HG02870 (cell line): ENCODE results near the gene GCKR.
A peak's percentile ranks its signal among the peaks of the same experiment; 100 is the strongest.

Source experiments
- ATAC-seq: cut with Tn5 transposase; IDR thresholded peaks from one replicate; pipeline ENCODE4 v1.9.1; 2021; ENCODE audit warnings: mild to moderate bottlenecking, moderate library complexity; ENCODE audit not compliant: unreplicated experiment

The GCKR gene, protein sequence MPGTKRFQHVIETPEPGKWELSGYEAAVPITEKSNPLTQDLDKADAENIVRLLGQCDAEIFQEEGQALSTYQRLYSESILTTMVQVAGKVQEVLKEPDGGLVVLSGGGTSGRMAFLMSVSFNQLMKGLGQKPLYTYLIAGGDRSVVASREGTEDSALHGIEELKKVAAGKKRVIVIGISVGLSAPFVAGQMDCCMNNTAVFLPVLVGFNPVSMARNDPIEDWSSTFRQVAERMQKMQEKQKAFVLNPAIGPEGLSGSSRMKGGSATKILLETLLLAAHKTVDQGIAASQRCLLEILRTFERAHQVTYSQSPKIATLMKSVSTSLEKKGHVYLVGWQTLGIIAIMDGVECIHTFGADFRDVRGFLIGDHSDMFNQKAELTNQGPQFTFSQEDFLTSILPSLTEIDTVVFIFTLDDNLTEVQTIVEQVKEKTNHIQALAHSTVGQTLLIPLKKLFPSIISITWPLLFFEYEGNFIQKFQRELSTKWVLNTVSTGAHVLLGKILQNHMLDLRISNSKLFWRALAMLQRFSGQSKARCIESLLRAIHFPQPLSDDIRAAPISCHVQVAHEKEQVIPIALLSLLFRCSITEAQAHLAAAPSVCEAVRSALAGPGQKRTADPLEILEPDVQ

DNA sequence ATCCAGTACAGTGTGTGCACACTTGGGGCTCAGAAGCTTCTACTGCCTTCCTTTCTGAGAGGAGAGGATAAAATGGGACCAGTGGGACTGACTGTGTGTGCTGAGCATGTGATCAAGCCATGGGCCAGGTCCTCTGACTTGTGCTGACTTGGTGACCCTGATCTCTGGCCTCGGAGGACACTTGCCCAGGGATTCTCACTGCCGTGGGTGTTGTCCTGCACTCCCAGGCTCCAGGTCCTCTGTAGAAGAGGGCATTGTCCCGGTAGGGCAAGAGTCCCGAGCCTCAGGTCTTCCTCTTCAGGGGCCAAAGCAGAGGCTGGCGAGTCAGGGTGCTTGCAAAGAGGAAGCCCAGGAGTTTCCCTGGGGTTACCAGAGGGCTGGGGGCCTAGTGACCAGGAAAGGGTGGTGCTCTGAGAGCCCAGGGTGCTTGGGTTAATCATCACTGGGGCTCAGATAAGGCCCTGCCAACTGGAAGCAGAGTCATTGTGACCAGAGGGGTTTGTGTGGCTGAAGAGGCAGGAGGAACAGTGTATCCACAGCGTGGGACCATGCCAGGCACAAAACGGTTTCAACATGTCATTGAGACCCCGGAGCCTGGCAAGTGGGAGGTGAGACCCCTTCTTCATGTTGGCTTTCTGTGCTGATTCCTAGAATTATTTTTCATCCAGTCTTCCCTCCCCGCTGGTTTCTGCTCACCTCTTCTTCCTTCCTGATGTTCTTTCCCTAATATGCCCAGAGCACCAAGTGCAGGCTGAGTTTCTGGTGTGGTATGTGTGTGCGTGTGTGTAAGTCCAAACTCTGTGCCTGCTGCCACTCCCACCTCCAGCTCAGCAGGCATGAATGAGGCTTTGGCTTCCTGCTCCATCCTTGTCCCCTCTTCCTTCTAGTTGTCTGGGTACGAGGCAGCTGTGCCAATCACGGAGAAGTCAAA is at the start of gene GCKR:
Gene GCKR (plus strand): TSS at position 483 of the 931 bp plus-strand sequence. CDS start 66 bp downstream, at position 549.
- no peak for ATAC-seq

DNA sequence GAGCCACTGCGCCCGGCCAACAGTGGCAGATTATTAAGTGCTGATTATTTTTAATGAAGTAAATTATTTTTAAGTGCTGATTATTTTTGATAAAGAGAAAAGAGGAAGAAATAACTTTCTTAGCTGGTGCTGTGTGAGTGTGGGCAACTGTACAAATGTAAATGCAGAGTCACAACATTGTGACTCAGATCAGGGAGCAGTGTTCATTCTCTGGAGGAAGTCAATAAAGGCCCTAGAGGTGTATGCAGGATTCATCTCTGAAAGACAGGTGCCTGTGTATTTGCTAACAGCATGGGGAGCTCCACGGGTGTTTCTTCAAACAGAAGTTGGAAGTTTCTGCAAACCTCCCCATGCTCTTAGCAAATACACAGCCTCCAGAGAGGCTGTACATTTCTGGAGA is 48.3 kb upstream of the GCKR start:
- ATAC-seq: no peak

DNA sequence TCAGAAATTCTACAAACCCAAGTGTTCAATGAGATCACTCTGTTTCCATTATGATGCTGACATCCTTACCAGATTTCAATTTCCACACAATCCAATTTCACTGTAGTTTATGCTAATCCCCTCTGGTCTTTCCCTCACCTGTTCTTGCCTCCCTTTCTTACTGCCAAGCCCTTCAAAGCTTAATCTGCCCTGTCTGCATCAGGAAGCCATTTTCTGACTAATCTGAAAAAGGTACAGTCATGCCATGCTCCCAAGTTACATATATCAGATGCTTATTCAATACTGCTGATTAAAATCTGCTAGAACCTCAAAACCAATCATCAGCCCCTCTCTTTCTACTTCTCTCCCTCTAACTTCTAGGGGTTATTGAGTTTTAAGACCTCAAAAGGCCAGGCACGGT is 45.5 kb upstream of the GCKR start:
- ATAC-seq: no peak

DNA sequence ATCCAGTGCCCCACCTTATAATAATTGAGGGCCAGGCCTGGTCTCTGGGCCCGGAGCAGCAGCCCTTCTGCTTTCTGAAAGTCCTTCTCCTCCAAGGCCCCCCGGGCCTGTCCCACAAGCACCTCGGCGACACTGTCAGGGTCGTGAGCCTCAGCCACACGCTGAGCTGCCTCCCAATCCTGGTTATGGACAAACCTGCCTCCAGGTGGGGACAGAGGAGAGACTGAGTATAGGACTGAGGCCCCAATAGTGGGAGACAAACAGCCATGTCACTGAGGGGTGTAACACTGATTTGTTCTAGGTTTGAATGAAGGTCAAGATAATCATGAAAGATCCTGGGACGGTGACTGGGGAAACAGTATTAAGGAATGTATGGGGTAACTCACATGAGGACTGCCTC is 42.7 kb upstream of the GCKR start:
- ATAC-seq: no peak

DNA sequence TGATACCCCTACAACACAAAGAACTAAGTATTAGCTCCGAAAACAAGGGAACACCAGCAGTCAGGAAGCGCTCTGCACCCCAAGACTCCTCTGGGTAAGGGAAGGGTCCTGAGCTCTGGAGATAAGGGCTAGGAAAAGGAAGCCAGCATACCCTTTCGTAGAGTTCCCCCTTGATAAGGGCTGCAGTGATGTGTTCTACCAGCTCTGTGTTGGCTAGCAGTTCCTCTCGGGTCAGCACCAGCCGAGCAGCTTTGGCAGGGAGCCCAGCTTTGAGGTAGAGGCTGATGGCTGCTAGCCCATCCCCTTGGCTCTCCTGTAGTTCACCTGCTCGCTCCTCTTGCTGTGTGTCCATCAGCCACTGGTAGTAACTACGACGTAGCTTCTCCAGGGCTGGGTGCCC is 35.5 kb upstream of the GCKR start:
- ATAC-seq: no peak

DNA sequence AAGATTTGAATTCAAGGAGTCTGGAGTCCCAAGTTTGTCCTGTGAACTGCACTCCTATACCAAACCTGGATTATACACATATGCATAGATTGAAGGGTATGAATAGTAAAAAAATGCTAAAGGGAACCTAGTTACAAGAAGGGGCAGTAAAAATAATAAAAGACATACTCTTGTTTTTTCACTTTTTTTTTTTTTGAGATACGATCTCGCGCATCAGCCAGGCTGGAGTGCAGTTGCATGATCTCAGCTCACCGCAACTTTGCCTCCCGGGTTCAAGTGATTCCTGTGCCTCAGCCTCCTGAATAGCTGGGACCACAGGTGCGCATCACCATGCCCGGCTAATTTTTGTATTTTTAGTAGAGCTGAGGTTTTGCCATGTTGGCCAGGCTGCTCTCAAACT is 32.2 kb upstream of the GCKR start:
- no peak for ATAC-seq

DNA sequence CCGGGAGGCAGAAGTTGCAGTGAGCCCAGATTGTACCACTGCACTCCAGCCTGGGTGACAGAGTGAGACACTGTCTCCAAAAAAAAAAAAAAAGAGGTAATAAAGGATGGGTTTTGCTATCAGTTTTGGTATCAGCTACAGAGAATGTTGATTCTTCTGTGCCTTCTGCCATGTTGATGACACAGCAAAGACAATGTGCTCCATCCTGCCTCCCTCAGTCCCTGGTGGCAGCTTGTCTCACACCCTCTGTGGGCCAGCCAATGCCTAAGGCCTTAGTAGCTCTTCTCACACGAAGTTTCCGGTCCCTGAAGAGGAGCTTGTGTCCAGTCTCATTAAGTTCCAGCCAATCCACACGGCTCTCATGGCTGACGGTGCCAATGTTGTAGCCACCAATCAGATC is 24.7 kb upstream of the GCKR start:
- ATAC-seq: no peak

DNA sequence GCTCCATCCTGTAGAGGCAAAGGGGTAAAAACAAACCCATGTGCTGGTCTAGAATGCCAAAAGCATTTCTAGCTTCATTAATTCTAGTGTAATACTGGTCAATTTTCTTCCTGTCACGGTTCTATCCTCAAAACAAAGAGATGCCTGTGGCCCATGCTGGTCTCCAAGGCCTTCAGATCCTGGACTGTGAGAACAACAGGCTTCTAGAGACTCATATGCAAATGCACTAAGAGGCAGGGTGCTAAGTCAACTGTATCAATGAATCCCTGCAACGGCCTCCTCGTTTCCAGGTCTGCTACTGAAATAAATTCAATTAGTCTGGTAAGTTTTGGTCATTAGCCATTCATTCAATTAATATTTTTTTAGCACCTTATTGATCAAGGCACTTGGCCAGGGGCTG is 11.1 kb upstream of the GCKR start:
- ATAC-seq: no peak

DNA sequence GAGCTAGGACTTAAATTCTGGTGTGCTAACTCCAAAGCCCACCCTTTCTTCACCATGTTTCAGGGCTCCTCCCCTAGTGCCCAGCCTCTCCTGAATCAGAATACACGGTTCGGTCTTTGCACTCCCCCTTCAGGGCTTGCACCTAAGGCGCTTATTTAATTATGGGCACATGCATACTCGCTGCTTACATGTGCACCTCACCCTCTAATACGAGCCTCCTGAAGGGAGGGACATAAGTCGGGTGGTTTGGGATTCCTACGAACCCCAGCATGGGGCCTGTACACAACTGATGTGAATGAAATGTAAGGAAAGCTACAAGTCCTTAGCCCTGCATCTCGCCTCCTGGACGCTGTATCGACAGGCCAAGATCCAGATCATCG is 7.5 kb upstream of the GCKR start:
- no peak for ATAC-seq

DNA sequence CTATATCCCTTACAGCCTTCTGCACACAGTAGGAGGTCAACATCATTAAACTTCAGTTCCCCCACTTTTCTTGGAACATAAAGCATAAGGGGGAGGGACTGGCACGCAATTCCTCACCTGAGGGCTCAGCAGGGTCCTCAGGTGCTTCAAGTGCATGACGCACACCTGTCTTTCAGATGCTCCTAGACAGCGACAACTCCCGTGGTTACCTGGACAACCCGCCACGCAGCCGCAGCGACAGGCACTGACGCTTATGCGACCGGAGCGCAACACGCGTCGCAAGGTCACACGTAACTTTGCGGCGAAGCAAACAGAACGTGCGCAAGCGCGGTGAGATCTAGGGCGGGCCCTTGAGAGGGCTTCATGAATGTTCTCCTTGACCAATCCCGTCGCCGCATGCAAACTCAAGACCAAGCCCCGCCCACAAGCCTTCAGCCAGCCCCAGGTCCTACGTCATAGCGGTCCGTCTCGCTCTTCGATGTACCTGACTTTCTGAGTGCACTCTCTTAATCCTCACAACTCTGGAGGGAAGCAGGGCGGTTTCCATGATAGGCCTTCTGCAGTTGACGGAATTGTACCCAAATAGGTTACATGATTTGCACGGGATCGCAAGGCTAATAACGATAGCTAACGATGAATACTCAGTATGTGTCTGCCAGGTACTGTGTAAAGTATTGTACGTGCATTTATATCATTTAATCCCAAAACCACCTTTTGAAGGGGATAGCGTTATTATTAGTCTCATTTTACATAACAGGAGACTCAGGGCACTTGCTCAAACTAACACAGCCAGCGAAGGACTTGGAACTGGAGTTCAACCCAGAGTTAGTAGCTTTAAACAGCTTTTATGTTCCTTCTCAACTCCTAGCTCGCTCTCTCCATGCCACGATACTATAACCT is 6.9 kb upstream of the GCKR start, which contains the start of gene IFT172:
Gene IFT172 (minus strand): TSS at position 246 of the 900 bp plus-strand sequence. CDS start 90 bp downstream, at position 156.
- ATAC-seq: peak; percentile 97

DNA sequence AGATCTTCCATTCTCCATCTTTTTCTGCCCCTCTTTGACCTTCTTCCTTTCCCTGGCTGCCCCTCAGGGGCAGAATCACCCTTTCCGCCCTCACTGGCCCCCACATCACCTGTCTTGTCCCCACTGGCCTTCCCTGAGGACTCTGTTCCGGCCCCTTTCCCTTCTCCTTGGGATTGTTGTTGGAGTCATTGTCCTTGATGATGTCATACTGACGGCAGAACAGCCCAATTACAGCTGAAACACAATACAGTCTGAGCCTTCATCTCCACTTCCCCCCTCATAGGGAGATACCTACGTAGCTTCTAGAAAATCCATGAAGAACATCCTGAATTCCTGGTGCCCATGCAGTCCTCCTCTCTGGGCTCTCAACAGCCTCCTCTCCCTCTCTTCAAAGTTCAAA is 4.1 kb upstream of the GCKR start:
- ATAC-seq: no peak

DNA sequence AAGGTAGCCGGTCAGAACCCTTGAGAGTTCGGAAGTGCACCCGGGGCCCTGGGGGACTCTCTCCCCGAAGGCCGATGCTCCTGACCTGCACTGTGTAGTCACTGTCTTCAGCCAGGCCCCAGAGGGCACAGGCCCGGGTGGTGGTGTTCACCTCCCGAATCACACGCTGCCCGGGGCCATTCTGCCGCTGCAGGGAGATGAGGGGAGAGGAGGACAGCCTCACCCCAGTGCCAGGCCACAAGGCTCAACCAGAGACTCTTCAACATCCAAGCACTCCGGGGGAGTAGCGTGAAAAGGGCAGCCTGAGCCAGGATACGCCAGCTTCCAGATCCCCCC is 2.7 kb upstream of the GCKR start:
- ATAC-seq: no peak

DNA sequence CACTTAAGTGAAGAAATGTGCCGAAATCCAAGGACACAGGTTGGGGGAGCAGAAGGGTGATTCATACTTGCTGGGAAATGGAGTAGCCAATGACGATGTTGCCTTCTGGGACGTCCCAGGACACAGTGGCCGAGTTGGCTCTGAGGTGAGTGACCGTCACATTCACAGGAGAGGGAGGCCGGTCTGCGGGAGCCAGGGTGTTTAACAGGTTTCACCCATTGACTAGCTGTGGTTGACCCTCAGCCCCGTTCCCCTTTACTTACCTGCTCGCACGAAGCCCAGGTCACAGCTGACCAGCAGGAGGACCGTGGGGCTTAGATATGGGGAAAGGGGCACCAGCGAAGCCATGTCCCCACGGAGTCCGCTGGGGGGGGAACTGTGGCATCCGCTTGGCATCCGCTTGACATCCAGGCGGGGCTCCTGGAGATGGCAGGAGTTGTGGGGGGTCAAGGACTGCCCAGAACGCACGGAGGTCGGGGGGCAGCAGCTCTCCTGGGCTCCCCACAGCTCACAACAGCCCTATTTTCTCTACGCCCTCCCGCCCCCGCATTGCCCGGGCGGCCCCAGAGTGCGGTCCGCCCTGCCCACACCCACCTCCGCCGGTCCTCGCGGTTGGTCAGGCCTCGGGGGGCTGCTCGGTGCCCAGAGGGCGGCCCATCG is 2.2 kb upstream of the GCKR start:
- ATAC-seq: no peak

DNA sequence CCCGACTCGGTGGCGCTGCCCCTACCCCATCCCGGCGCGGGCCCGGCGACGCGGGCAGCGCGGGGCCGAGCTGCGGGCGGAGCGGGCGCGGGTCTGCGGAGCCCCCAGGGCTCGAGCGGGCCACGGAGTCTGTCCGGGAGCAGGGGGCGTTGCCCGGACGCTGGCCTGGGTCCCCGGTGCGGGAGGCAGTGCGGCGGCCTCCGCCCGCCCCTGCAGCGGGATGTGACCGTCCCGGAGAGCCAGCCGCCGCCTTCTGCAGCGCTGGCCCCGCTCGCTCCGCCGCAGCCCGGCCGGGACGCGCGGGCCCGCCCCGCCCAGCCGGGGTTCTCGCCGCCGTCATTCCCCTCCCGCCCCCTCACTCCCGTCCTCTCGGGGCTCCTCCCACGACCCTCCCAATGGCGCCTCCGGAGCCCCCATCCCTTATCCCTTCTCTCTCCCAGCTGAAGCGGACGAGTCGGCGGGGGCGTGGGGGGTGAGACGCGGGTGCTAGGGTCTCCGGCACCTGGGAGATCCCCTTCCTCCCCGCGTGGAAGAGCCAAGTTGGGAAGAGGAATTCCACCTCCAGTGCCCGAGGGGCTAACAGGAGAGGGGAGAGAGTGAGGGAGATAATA is 1.6 kb upstream of the GCKR start, which contains the start of gene FNDC4:
Gene FNDC4 (minus strand): TSS at position 257 of the 611 bp plus-strand sequence. CDS start 521 bp downstream, outside the sequence.
- no peak for ATAC-seq

DNA sequence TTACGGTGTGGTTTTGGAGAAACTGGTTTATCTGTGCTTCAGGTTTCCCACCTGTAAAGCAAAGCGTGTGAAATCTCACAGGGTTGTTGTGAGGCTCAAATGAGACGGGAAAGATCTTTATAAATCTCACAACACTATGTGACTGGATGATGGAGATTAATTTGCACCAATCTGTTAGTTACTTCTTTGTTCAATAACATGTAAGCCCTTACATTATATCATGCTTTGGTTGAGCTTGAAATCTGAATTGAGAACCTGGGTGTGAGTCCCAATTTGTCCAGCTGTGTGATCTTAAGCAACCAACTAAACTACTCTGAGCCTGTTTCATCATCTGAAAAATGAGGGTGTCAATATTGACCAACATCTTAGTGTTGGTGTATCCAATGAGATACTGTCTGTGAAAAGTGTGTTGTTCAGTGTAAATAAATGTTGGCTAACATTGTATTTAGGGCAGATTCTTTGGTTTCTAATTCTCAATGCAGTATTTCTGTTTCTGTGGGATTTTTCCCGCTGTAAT is 741 bp upstream of the GCKR start:
- no peak for ATAC-seq

DNA sequence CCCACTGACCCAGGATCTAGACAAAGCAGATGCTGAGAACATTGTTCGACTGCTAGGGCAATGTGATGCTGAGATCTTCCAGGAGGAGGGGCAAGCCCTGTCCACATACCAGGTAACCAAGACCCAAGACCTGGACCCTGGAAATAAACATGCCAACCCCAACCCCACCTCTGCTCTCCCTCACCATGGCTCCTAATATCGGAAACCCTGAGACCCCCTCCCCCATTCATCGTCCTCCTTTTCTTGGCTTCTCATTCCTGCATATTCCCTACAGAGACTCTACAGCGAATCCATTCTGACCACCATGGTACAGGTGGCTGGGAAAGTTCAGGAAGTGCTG is 619 bp downstream of the GCKR start:
- ATAC-seq: no peak

DNA sequence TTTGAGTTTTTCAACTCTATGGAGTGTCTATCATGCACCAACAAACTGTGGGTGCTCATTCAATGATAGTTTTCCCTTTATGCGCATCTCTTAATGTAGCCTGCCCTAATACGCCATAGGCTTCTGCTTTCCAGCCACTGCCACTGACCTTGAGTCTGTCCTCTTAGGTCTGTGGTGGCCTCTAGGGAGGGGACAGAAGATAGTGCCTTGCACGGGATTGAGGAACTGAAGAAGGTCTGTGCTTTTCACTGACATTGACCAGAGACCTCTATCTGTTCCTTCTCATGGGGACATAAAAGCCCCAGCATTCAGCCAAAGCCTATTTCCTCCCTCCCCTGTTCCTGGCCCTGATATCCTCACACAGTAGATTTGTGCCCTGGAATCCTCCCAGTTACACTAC is 2.3 kb downstream of the GCKR start:
- no peak for ATAC-seq

DNA sequence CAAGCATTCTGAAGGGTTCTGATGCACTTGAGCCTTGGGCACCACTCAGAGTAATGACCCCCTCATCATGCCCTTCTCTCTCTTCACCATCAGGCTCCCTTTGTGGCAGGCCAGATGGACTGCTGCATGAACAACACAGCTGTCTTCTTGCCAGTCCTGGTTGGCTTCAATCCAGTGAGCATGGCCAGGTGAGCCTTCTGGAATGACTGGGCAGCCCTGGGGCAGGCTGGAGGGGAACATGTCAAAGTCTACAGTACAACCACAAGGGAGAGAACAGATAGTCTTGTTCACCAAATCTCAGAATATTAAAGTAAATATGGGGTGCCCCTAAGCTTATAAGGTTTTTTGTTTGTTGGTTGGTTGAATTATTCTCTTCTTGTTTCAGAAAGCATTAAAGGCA is 4.4 kb downstream of the GCKR start:
- no peak for ATAC-seq

DNA sequence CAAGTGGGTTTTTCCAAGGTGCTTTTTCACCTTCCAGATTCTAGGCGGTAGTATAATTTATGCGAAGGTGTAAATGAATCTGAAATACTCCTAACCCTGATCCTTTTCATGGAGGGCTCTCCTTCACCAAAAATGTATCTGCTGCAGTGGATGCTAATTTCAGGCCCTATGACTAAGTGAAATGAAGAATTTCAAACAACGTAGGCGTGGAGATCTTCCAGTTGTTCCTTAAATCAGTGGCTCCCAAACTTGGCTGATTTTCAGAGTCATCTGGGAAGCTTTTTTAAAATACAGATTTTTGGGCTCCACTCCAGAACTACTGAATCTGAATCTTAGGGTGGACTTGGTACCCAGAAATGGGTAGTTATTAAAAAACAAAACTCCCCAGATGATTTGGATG is 5.5 kb downstream of the GCKR start:
- no peak for ATAC-seq
